ENCODE results near the gene DNAJB6.

Gene DNAJB6

GRCh38 chr7:157458254-157458633 lies 121.4 kb downstream of the DNAJB6 start:
- no peak for ATAC-seq
- TF ChIP-seq OSR1 (CRISPR knock-in tag; IDR thresholded peaks at IDR 0.05) (no peak), GLIS3 (CRISPR knock-in tag; IDR thresholded peaks at IDR 0.05) (no peak), POU6F1 (CRISPR knock-in tag; IDR thresholded peaks at IDR 0.05; ENCODE audit: borderline replicate concordance, low read depth) (no peak), CSDC2 (CRISPR knock-in tag; IDR thresholded peaks at IDR 0.05) (no peak), TSHZ2 (CRISPR knock-in tag; IDR thresholded peaks at IDR 0.05) (no peak)

GRCh38 chr7:157459966-157460365 lies 123.2 kb downstream of the DNAJB6 start:
- ATAC-seq: no peak
- no peak for TF ChIP-seq CSDC2 (CRISPR knock-in tag; IDR thresholded peaks at IDR 0.05)
- TF ChIP-seq OSR1 (CRISPR knock-in tag; IDR thresholded peaks at IDR 0.05): no peak
- no peak for TF ChIP-seq TCF4 (CRISPR knock-in tag; IDR thresholded peaks at IDR 0.05; ENCODE audit: borderline replicate concordance)
- TF ChIP-seq POU6F1 (CRISPR knock-in tag; IDR thresholded peaks at IDR 0.05; ENCODE audit: borderline replicate concordance, low read depth): no peak
- TF ChIP-seq CSRNP3 (CRISPR knock-in tag; IDR thresholded peaks at IDR 0.05): no peak
- TF ChIP-seq ZNF70 (CRISPR knock-in tag; IDR thresholded peaks at IDR 0.05): no peak
- TF ChIP-seq BACH2 (CRISPR knock-in tag; IDR thresholded peaks at IDR 0.05; ENCODE audit: borderline replicate concordance): no peak
- TF ChIP-seq PPARA (CRISPR knock-in tag; IDR thresholded peaks at IDR 0.05; ENCODE audit: borderline replicate concordance): no peak
- TF ChIP-seq ZNF8 (CRISPR knock-in tag; IDR thresholded peaks at IDR 0.05): no peak
- no peak for TF ChIP-seq ISL1 (CRISPR knock-in tag; IDR thresholded peaks at IDR 0.05)
- TF ChIP-seq PATZ1 (CRISPR knock-in tag; IDR thresholded peaks at IDR 0.05; ENCODE audit: borderline replicate concordance): no peak

- TF ChIP-seq TCF4 (CRISPR knock-in tag; IDR thresholded peaks at IDR 0.05; ENCODE audit: borderline replicate concordance): no peak
- TF ChIP-seq BACH2 (CRISPR knock-in tag; IDR thresholded peaks at IDR 0.05; ENCODE audit: borderline replicate concordance): no peak
- TF ChIP-seq ZNF565 (CRISPR knock-in tag; conservative IDR thresholded peaks at IDR 0.05; ENCODE audit: low read depth): no peak
- no peak for ATAC-seq
Measured at GRCh38 chr7:157460721-157461120, 123.9 kb downstream of the DNAJB6 start.

- TF ChIP-seq ZFP30 (CRISPR knock-in tag; IDR thresholded peaks at IDR 0.05): no peak
- no peak for ATAC-seq
Measured at GRCh38 chr7:157461573-157462418, 125.0 kb downstream of the DNAJB6 start.

GRCh38 chr7:157462419-157462771 lies 125.6 kb downstream of the DNAJB6 start:
- ATAC-seq: no peak
- TF ChIP-seq GLIS3 (CRISPR knock-in tag; IDR thresholded peaks at IDR 0.05): no peak
- TF ChIP-seq PATZ1 (CRISPR knock-in tag; IDR thresholded peaks at IDR 0.05; ENCODE audit: borderline replicate concordance): no peak
- TF ChIP-seq RARB (CRISPR knock-in tag; IDR thresholded peaks at IDR 0.05): no peak
- TF ChIP-seq ZFP30 (CRISPR knock-in tag; IDR thresholded peaks at IDR 0.05): no peak
- TF ChIP-seq TCF4 (CRISPR knock-in tag; IDR thresholded peaks at IDR 0.05; ENCODE audit: borderline replicate concordance): no peak
- TF ChIP-seq POU6F1 (CRISPR knock-in tag; IDR thresholded peaks at IDR 0.05; ENCODE audit: borderline replicate concordance, low read depth): no peak
- TF ChIP-seq CREB5 (CRISPR knock-in tag; IDR thresholded peaks at IDR 0.05; ENCODE audit: low read depth): no peak

Data from SK-N-SH treated with all-trans-retinoic acid at 6 μM for 48 hours (cell line).